ENCODE results near the gene PTPRH.
"Not testable (repeated sequence)": the region's sequence is repeated elsewhere in the genome, so short reads cannot be mapped to it uniquely, and the experiment has no call there.

Gene PTPRH

DNA sequence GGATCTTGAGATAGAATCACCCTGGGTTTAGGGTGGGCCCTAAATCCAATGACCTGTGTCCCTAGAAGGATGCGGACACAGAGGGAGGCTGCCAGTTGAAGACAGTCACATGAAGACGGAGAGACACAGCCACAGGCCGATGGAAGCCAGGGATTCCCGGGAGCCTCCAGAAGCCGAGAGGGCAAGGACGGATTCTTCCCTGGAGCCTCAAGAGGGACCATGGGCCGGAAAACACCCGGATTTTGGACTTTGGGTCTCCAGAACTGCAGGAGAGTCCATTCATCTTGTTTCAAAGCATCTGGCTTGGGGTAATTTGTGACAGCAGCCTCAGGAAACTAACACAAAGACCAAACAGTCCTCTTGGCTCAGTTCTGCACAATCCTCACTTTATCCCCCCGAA is 17.0 kb upstream of the PTPRH start:
- no peak for DNase-seq

DNA sequence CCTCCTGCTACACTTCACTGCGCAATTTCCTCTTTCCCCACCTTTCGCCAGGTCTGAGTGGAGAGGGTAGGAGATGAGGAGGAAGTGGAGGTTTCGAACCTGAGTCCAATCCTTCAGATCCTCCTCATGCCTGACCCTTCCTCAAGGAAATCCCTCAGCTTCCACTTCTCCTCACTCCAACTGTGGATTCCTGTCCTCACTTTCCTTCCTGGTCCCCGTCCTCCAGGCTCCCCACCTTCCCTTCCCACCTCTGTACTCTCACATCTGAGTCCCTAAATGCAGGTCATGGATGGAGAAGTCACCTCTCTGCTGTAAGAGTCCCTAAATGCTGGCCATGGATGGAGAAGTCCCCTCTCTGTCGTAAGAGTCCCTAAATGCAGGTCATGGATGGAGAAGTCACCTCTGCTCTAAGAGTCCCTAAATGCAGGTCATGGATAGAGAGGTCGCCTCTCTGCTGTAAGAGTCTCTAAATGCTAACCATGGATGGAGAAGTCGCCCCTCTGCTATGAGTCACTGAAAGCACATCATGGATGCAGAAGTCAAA is 16.2 kb upstream of the PTPRH start:
- DNase-seq = no peak

DNA sequence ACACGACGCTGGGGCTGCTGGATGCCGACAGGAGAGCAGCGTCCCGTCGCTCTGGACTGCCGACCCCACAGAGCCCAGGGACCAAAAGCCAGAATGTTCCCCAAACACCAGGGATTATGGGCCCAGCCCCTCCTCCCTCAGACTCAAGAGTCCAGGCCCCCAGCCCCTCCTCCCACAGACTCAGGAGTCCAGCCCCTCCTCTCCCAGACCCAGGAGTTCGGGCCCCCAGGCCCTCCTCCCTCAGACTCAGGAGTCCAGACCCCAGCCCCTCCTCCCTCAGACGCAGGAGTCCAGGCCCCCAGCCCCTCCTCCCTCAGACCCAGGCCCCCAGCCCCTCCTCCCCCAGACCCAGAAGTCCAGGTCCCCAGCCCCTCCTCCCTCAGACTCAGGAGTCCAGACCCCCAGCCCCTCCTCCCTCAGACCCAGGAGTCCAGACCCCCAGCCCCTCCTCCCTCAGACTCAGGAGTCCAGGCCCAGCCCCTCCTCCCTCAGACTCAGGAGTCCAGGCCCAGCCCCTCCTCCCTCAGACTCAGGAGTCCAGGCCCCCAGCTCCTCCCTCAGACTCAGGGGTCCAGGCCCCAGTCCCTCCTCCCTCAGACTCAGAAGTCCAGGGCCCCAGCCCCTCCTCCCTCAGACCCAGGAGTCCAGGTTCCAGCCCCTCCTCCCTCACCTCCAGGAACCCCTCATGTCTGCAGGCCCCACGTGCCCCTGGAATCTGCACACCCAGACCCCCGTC is 15.5 kb upstream of the PTPRH start:
- DNase-seq = not testable (repeated sequence)

DNA sequence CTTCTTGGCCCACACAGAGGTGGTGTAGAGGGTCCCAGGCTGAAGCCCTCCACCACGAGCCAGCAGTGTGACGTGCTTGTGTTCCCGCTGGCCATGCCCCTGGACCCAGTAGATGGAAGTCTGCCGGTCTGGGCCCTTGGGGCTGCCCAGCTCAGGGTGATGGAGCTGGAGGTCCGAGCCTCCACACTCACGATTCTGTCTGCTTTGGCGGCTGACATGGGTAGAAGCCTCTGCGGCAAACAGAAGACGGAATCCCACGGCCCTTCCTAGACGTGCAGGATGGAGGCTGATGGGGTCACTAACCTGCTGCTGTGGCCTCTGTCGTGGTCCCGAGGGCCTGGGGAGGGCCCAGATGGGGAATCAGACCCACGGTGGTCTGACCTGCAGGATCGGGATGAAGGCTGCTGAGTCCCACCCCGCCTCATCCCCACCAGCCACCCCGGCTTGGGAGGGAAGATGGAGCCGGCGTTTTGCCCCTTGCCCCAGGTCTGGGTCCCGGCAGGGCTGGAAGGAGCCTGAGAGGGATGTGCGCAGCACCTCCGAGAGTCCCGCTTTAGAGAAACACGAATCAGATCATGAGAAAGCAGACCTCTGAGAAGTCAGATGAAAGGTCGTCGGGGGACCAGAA is 14.9 kb upstream of the PTPRH start:
- DNase-seq = no peak

DNA sequence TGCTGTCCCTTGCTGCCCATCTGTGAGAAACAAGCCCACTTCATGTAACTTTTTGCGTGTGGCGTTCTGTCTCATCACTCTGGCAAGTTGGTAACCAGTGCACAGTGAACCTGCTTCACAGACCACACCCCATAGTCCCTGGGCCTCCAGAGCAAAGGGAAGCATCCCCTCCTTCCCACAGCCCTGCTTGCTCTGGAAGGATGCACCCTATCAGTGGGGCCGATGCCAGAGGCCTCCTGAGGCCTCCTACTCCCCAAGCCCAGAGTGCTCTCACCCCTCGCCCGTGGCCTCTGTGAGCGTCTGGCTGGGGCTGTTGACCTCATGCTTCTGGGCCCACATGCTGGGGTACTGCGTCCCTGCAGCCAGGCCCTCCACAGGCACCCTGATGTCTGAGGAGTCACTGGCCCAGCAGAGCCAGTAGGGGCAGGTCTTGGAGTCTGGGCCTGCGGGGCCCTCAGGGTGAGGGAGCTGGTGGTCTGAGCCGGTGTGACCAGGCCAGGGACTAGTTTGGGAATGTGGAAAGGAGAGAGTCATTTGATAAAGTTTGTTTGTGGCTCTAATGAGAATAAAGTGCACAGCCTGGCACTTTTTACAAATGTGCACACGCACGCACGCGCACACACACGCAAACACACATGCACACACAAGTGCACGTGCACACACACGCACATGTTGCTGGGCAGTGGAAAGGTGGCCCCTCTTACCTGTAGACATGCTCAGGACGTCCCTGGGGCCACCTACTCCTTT is 14.2 kb upstream of the PTPRH start:
- no peak for DNase-seq

DNA sequence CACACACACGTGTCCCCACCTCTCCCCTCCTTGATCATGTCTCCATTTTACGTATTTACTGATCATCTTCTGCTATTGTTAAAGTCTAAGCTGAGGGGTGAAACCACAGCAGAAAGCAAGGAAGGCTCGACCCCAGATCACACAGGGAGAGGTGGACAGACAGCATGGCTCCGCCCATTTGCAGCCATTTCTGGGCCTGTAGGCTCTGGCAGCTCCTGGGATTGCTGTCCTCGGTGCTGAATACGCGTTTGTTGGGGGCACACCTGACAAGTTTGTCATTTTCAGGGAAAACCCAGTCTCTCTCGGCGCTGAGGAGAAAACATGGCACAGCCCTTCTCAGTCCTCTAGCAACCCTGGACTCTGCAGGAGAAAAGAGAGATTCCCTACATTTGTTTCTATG is 11.2 kb upstream of the PTPRH start:
- DNase-seq = no peak

DNA sequence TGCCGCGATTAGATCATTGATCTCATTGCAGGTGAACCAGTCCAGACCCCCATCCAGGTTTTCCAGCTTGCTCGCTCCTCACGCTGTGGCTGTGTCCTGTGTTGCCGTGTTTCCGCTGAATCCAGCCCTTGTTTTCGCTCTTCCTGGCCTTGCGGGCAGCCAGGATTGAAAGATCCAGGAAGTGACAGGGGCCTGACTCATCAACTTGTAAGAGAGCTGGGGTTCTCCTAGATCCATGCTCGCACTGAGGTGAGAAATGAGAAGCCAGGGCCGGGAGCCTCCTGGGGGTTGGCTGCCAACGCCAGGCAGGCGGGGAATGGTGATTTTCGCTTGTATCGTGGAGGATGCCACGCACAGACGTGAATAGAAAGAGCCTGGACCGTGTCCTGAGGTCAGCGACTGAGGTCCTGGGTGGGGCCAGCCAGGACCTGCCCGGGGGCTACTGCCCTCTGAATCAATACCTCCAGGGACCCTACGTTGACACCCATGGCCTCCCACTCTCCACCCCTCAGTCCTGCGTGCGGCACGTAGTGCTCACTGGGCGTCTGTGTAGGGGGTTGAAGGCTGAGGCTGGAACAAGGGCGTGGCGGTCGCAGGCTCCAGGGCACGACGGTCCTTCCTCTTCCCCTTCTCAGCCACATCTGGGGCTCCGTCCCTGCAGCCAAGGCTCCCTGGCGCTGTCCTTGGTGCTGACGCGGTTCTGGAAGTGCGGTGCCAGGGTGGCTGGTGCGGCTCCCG is 7.3 kb upstream of the PTPRH start:
- DNase-seq = peak; percentile 99

DNA sequence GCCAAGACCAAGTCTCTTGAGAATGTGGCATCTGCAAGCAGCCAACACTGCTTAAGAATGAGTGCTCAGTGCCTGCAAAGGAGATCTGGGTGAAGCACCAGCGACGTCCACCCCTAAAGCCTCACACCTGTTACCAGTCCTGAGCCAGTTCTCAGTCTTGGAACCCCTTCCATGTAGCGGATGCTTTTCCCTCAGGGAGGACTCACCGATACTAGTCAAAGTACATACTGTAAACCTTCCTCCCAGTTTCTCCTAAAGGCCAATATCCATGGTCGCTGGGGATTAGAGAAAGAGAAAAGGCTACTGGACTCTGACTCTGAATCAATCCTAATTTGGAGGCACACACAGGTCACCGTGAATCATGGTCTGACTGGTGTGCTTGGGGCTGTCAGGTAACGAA is 4.2 kb upstream of the PTPRH start:
- no peak for DNase-seq

DNA sequence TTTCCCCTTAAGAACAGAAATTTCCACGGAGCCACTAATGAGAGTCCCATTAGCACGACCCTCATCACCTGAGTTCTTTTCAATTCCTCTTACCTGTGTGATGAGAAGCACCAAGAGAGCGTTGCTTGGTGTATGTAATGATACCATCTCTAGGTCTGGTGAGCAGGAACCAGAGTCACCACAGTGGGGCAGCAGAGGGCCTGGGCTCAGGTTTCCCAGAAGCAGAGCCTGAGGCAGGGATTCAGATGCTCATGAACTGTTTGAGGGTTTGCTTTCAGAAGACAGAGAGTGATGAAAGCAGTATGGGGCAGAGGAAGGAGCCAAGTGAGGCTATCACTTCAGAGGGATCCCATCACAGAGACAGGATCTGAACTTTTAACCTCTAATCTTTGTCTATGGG is 3.1 kb upstream of the PTPRH start:
- no peak for DNase-seq

DNA sequence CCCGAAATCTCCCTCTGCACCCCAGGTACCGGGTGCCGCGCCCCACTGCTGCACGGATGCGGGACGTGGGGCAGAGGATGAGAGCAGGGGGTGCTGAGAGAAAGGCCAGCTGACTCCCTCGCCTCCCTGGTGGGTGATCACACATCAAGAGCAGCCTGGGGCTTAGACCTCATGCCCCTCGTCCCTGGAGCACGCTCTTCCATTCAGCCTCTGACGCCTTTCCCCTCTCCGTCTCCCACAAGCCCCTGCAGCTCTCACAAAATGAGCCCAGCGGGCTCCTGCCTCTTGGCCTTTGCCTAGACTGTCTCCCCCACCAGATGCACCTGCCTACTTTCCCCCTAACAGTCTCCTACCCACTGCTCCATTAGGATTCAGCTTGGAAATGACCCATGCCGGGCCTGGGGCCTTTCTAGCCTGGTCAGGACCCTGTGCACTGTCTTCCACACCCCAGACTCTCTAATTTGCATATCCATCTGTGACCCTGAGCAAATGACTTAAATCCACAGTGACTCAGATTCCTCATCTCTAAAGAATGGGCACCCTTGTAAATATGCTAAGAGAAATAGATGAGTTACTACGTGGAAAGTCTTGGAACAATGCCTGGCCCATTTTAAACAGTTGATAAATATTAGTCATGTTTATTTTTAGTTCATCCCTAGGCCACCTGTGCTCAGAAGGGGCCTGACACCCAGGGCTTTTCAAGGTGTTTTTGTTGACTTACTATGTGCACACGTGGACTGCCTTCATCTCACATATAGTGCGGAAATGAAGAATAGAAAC is 582 bp upstream of the PTPRH start:
- peak; percentile 92 for DNase-seq

DNA sequence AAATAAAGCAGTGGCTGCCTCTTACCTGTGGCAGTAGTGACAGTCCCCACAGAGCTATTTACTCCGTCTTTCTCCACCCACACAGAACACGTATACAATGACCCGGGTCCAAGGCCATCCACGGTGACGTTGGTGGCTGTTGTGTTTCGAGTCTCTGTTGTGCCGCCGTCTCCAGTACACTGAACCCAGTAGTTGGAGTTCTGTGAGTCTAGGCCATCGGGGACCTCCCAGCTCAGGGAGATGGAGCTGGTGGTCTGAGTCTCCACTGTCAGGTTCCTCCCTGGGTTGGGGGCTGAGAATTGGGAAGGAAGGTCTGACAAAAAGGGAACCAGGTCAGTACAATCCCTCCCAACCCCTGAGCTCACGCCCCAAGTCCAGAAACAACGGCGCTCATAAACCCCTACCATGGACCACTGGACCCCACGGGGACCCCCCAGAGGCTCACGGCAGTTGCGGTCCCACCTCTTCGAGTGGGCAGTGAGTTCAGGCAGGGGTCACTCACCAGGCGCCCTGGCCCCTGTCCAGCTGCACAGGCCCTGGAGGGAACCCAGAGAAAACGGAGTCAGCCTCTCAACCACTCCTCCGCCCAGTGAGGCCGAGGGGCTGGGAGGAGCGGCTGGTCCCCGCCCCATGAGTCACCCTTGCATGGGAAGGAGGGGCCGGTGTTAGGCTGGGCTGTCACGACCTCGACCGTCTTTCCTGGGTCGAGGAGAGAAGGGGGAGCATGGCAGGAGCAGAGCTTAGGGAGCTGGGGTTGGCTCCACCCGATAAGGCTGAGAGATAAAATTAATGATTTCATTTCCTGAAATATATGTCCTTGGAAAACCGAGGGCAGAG is 2.4 kb downstream of the PTPRH start:
- DNase-seq = peak; percentile 89

DNA sequence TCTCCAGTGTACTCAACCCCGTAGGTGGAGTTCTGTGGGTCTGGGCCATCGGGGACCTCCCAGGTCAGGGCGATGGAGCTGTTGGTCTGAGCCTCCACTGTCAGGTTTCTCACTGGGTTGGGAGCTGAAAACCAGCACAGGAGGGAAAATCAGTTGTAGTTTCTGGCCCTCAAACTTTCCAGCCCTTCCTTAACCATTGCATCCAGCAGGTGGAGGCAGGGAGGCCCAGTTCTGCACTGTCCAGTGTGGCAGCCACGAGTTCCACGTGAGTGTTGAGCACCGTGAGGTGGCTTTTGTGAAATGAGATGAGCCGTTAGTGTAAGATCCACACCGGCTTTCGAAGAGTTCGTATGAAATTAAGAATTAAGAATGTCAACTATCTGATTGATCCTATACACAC is 7.1 kb downstream of the PTPRH start:
- DNase-seq = not testable (repeated sequence)

DNA sequence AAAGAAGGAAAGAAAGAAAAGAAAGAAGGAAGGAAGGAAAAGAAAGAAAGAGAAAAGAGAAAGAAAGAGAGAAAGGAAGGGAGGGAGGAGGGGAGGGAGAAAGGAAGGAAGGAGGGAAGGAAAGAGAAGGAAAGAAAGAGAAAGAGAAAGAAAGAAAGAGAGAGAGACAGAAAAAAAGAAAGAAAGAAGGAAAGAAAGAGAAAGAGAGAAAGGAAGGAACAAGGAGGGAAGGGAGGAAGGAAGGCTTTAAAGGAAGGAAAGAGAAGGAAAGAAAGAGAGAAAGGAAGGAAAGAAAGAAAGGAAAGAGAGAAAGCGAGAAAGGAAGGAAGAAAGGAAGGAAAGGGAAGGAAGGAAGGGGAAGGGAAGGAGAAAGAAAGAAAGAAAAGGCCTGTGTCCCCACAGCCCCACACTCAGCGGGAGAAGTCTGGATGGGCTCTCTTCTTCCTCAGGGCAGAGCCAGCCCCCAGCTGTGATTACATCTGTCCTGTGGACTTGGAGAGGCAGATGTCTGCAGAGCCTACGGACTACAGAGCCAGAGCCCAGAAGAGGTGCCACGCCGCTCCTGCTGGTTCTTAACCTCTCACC is 9.6 kb downstream of the PTPRH start:
- DNase-seq = no peak

DNA sequence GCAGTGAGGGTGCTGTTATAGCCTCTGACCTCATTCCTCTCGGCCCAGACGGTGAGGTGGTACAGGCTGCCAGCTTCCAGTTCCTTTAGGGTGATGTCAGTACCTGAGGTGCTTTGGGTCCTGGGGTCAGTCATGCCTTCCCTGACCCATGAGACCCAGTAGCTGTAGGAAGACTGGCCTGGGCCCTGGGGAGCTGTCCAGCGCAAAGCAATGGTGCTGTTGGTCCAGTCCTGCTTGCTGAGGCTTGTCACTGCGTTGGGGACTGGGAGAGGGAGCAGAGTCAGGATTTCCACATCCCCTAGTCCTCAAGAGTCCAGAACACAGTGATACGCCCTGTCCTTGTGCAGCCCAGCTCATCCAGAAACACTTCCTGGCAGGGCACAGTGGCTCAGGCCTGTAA is 10.7 kb downstream of the PTPRH start:
- DNase-seq = no peak

DNA sequence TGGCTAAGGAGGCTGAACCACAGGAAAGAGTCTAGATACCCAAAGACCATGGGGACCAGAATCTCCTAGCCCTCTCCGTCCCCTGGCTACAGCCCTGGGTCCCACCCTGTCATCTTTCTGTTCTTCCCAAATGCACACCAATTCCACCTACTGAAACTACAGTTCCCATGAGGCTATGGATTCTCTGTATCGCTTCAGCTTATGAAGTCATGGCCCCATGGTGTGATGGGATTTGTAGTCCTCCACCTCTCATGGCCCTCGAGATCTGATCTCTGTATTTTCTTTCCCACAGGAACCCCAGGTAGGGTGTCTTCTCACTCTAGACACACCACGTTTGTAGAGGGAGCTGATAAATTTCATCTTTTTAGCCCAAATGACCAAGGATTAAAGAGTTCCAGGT is 11.8 kb downstream of the PTPRH start:
- DNase-seq = no peak

DNA sequence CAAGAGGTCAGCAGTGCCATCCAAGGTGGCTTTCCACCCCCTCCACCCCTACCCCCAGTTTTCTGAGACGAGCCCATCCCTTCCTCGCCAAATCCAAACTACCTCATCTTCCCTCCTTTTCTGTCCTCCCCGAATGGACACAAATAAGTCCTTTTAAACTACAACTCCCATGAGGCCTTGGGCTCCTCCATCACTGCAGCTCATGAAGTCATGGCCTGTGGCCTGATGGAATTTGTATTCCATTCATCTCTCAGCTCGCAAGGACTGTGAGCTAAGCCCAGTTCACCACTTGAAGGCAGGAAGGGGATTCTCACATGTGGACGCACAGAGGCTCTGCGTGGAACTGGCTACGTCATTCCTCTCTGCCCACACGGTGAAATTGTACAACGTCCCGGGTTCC is 12.5 kb downstream of the PTPRH start:
- DNase-seq = no peak

DNA sequence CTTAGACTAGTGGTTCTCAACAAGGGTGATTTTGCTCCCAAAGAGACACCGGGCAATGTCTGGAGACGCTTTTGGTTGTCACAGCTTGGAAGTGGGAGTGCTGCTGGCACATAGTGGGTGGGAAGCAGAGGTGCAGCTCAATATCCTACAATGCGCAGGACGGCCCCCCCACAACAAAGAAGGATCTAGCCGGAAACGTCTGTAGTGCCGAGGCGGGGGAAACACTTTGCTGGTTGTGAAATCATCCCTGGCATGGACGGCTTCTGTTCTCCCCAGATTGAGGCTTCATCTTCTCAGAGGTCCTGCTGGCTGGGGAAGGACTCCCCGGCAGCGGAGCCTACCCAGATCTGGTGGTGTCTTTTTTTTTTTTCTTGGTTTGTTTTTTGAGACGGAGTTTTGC is 15.8 kb downstream of the PTPRH start:
- DNase-seq = no peak

DNA sequence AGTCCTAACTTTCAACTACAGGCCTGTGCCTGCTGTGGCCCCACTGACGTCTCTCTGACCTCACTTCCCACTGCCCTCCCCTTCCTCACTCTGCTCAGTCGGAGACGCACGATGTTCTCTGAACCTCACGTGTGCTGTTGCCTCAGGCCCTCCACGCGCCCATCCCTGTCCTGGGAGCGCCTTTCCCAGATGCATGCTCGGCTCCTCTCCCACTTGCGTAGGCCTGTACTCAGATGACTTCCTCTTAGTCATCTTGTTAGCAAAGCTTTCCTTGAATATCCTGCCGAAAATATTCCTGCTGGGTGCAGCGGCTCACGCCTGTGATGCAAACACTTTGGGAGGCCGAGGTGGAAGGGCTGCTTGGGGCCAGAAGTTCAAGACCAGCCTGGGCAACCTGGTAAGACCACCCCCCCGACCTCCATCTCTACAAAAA is 19.9 kb downstream of the PTPRH start:
- DNase-seq = peak; percentile 70

DNA sequence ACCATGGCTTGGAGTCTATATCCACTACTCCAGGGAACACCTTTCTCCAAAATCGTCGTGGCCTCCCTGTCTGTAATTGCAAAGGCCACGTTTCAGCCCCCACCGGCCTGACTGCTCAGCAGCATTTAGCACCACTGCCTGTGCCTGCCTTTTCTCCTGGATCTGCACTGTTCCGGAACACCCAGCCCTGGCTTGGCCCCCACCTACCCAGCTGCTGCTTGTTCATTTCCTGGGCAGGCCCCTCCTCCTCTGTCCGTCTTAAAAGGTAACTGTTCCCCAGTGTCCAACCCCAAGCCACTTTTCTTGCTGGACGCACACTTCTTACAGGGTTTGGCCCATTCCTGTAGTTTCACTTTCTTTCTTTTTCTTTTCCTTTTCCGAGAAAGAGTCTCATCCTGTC is 20.7 kb downstream of the PTPRH start:
- no peak for DNase-seq

DNA sequence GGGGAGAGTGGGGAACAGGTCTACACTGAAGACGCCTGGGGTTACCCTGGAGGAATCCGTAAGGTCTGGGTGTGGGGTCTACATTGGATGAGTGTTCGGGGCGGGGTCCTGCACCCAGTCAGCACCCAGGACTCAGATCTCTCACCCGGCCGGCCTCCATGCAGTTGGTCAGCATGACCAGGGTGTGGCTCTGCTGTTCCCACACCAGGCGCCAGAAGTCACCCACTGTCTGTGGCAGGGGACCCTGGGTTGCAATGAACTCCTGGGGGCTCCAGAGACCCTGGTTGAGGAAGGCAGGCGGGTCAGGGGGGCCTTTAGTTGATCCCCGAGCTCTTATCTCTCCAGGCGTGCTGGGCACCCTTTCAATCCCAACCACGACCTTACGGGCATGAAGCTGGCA is 23.2 kb downstream of the PTPRH start:
- no peak for DNase-seq

DNA sequence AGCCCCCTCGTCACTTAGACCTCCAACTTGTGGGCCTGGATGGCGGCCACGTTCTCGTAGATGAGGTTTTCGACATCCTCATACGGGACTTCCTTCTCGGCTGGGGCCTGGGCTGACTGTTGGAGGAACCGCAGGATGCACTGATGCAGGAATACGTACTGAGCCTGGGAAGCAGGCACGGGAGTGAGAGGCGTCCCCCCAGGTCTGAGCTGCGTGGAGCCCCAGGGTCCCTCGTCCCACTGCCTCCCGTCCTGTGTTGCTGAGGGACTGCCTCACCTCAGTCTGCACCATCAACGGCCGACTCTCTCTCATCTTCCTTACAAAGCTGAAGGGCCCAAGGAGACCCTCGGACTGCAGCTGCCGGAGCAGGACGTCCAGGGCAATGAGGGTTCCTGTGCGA is 27.6 kb downstream of the PTPRH start:
- DNase-seq = no peak
